ENCODE data around the gene CTSH.

GRCh38 chr15:78944202-78944625 lies 632 bp downstream of the CTSH start:
- no peak for TF ChIP-seq POLR2AphosphoS5 (IDR thresholded peaks at IDR 0.05; ENCODE audit: borderline replicate concordance, low read depth, low read length)
- TF ChIP-seq EZH2 (IDR thresholded peaks at IDR 0.05) = no peak
- TF ChIP-seq FOXP2 (optimal IDR thresholded peaks at IDR 0.05; ENCODE audit: control extremely low read depth, extremely low read length, insufficient read depth) = no peak

Measured in SK-N-MC (cell line).